AG09319 (cell line): ENCODE measurements around the gene RFWD3.

ENCODE experiments used
- DNase-seq: peaks from one replicate; pipeline ENCODE4 v3.0.0-alpha.2; 2010; ENCODE audit warnings: low read depth; ENCODE audit errors: extremely low read depth
- TF ChIP-seq, protein P1 (sequence below): IDR thresholded peaks from 2 replicates; pipeline ENCODE4 v1.5.1; 2011; ENCODE audit warnings: low read depth, mild to moderate bottlenecking, inconsistent platforms, low read length, moderate library complexity

Gene RFWD3

GRCh38 chr16:74605746-74606520 is 60.7 kb downstream of the RFWD3 start:
- no peak for DNase-seq

DNA sequence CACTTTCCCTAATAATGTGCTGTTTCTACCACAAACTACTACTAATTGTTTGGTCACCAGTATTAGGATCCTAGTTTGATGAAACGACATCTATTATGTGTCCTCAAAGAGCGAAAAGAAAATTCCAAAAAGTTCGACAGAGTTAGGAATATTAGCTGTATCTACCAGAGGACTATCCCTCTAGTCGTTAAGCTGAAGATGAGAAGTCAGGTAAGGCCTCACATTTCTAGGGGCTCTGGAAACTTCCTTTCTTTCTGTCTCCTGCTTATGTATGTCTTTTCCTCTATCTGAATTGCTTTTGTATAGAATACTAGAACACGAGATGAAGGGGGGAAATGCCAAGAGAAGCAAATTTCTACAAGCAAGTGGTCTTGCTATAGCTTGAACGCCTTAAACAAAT is 61.3 kb downstream of the RFWD3 start:
- no peak for DNase-seq
- TF ChIP-seq, protein P1, sequence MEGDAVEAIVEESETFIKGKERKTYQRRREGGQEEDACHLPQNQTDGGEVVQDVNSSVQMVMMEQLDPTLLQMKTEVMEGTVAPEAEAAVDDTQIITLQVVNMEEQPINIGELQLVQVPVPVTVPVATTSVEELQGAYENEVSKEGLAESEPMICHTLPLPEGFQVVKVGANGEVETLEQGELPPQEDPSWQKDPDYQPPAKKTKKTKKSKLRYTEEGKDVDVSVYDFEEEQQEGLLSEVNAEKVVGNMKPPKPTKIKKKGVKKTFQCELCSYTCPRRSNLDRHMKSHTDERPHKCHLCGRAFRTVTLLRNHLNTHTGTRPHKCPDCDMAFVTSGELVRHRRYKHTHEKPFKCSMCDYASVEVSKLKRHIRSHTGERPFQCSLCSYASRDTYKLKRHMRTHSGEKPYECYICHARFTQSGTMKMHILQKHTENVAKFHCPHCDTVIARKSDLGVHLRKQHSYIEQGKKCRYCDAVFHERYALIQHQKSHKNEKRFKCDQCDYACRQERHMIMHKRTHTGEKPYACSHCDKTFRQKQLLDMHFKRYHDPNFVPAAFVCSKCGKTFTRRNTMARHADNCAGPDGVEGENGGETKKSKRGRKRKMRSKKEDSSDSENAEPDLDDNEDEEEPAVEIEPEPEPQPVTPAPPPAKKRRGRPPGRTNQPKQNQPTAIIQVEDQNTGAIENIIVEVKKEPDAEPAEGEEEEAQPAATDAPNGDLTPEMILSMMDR, result no peak

More at GRCh38 chr16:74605746-74606520, 60.7 kb downstream of the RFWD3 start:
- TF ChIP-seq, protein P1, result no peak

DNA sequence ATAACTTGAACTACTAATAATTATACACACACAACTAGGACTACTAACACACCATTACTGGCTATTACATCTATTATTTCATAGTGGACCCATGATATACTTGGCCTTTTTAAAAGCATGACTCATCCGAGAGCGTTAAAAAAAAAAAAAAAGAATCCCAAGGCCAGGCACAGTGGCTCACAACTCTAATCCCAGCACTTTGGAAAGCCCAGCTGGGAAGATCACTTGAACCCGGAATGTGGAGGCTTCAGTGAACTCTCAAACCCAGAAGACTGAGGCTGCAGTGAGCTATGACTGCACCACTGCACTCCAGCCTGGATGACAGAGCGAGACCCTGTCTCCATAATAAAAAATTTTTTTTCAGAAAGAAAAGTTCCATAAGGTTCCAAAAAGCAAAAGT is 62.8 kb downstream of the RFWD3 start:
- TF ChIP-seq, protein P1, result no peak
- DNase-seq, result no peak

GRCh38 chr16:74601126-74601871 is 65.4 kb downstream of the RFWD3 start:
- no peak for DNase-seq
- TF ChIP-seq, protein P1, result no peak

GRCh38 chr16:74596586-74596985 is 70.1 kb downstream of the RFWD3 start:
- TF ChIP-seq, protein P1, result no peak
- DNase-seq, result no peak

GRCh38 chr16:74592847-74593246 is 73.8 kb downstream of the RFWD3 start:
- no peak for DNase-seq
- TF ChIP-seq, protein P1, result no peak

- TF ChIP-seq, protein P1, result no peak
- no peak for DNase-seq
These were observed 74.6 kb downstream of the RFWD3 start for GRCh38 chr16:74591876-74592650.
